ENCODE measurements around the gene NACC2.
A peak's percentile ranks its signal among the peaks of the same experiment; 100 is the strongest.
"Not testable (repeated sequence)": the region's sequence is repeated elsewhere in the genome, so short reads cannot be mapped to it uniquely, and the experiment has no call there.

NACC2 gene

DNA sequence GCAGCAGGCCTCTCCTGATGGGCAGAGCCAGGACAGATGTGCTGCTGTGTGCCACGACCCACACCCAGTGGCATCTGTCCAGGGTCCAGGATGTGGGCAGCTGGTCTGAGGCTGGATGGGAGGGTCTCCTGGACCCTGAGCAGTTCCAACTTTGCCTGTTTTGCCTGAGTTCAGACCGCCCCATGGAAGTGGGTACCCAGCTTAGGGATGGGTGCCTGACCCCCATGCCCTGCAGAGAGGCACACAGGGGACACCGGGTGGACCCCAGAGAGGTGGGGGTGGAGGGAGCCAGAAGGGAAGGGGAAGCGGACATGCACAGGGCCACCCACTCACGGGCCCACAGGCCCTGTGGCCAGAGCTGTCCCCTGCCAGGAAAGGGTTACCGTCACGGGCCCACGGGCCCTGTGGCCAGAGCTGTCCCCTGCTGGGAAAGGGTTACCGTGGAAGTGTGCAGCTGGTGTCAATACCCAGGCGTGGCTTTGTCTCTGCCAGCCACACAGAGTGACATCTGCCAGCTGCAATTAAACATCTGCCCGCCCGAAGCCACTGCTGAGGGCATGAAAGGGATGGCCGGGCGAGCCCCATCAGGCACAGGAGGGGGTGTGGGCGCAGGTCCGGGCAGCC, 50.0 kb downstream of the NACC2 start:
- no peak for DNase-seq (ENCODE audit: low read depth)

DNA sequence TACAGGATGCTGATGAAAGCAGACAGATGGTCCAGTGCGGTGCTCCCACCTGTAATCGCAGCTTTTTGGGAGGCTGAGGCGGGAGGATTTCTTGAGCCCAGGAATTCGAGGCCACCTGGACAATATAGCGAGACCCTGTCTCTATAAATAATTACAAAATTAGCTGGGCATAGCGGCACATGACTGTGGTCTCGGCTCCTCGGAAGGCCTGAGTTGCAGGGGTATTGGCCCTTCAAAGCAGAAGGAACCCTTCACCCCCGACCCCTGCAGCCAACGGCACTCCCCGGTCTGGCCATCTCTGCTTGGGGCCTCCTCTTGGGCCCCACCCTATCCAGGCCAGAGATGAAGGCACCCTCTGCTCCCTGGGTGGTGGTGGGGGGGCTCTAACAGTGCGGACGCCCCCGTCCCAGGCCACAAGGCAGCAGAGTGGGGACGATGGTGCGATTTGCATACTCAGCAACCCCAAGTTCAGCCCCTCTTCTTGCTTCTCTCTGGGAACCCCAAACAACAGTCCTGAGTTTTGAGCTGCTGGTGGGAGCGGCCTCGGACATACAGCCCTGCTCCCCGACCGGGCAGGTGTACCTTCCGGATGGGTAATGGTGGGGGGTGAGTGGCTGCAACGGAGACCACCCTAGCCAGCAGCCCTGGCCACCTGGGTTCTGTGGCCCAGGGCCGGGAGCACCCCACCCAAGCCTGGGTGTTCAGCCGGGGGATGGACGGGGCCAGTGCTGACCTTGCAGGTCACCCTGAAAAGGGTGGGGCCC, 50.7 kb downstream of the NACC2 start:
- DNase-seq (ENCODE audit: low read depth), result no peak

DNA sequence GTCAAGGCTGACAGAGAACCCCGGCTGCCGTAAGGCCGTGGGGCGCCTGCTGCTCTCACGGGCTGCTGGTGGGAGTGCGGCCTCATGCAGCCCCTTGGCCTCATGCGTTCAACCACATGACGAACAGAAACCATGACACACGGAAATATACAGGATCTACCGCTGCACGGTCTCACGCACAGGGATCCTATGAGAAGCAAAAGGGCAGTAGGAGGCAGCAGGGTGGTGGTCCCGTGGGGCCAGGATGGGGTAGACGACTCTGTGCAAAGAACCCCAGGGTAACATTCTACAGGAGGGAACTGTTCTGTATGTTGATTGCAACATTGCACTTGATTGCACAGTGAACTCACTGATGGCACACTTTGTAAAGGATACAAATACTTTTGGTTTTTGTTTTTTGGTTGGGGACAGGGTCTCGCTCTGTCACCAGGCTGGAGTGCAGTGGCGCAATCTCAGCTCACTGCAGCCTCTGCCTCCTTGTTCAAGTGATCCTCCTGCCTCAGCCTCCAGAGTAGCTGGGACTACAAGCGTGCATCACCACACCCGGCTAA, 51.6 kb downstream of the NACC2 start:
- DNase-seq (ENCODE audit: low read depth), result no peak

DNA sequence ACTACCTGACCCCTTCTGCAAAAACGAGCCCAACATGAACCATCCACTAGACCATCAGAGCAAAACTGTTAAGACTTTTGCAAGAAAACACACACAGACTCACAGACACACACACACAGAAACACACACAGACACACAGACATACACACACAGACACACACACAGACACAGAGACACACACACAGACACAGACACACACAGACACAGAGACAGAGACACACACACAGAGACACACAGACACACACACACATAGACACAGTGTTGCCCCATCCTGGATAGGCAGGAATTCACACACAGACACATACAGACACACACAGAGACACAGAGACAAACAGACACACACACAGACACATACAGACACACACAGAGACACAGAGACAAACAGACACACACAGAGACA, 52.5 kb downstream of the NACC2 start:
- no peak for DNase-seq (ENCODE audit: low read depth)

DNA sequence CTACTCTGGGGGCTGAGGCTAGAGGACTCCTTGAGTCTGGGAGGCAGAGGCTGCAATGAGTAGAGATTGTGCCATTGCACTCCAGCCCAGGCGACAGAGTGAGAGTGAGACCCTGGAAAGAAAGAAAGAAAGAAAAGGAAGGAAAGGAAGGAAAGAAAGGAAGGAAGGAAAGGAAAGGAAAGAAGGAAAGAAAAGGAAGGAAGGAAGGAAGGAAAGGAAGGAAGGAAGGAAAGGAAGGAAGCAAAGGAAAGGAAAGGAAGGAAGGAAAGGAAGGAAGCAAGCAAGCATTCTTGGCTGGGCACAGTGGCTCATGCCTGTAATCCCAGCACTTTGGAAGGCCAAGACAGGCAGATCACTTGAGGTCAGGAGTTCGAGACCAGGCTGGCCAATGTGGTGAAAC, 54.2 kb downstream of the NACC2 start:
- not testable (repeated sequence) for DNase-seq (ENCODE audit: low read depth)

DNA sequence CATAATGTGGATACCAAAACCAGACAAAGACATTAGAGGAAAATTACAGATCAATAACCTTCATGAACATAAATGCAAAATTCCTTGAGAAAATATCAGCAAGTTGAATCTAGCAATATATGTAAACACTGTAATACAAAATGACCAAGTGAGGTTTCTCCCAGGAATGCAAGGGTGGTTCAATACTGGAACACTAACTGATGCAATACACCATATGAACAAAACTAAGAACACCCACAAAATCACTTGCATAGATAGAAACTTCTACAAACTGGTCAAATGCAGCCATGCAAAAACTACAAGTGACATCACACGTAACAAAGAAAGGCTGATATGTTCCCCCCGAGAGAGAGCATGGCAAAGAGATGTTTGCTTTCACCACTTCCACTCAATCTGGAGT, 55.6 kb downstream of the NACC2 start:
- no peak for DNase-seq (ENCODE audit: low read depth)

DNA sequence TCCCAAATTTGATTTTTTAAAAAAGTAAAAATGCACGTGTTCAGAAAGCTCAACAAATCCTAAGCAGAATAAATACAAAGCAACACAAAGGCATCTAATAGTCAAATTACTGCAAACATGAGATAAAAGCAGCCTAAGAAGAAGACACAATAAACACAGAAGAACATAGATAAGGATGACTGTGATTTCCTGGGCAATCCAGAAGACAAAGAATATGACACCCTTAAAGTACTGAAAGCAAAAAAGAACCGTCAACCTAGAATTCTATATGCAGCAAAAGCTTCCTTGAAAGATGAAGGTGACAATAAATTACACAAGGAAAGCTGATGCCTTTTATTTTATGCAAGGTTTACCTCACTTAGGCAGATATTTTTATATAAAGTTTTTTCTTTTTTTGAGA, 58.2 kb downstream of the NACC2 start:
- no peak for DNase-seq (ENCODE audit: low read depth)

DNA sequence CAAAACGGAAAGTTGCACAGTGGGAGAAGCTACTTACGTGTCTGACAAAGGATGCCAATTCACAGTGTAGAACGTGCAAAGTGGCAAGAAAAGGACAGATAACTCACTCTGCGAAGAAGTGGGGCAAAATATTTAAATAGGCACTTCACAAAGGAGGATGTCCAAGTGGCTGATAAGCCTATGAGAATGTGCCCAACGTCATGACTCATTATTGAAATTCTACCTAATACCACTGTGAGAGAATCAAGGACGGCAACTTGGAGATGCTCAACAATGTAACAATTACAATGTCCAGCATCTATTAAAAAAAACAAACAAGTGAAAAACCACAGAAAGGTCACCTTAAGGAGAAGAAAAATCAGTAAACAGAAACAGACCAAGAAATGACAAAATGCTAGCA, 59.0 kb downstream of the NACC2 start:
- DNase-seq (ENCODE audit: low read depth), result no peak

DNA sequence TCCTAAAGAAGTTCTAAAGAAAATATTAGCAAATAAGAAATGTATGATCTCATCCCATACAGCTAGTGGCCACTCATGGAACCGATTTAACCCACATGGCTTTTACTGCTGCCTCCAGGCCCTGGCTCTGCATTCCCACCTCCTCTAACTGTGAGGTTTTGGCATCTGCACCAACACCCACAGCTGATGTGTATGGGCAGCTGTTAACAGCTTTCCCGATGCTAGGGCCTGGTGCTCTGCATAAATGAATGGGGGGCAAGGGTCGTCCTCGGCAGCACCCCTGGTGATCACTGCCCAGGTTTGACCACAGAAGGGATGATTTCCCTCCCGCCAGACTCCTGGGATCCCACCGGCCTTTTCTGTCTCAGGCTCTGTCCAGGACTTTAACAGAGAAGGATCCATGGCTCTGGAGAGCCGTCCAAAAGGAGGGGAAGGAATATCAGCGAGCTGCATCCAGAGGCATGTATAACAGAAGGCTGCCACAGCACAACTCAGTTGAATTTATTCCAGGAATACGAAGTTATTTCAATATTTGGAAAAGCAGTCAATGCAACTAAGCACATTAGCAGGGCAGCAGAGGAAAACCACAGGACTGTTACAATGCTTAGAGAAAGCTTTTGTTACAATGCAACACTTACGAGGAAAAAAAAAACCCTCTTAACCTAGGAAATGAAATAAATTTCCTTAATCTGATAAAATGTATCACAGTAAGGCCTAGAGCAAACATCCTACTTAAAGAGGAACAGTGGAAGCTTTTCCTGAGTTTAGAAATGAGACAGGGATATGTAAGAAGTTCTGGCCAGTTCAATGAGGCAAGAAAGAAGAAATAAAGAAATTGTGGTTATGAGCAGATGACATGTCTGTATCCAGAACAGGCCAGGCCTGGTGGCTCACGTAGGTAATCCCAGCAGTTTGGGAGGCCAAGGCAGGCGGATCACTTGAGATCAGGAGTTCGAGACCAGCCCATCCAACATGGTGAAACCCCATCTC, 63.1 kb downstream of the NACC2 start:
- no peak for DNase-seq (ENCODE audit: low read depth)

DNA sequence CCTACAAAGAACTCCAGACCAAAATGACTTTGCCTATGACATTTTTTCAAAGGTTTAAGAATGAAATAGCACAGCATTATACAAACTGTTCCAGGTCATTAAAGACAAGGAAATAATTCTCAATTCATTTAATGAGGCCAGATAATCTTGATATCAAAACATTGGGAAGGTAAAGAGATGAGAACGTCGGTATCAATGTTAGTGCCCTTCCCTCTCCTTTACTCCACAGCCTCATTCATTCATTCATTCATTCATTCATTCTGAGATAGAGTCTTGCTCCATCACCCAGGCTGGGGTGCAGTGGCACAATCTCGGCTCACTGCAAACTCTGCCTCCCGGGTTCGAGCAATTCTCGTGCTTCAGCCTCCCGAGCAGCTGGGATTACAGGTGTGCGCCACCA, 64.0 kb downstream of the NACC2 start:
- DNase-seq (ENCODE audit: low read depth), result no peak

DNA sequence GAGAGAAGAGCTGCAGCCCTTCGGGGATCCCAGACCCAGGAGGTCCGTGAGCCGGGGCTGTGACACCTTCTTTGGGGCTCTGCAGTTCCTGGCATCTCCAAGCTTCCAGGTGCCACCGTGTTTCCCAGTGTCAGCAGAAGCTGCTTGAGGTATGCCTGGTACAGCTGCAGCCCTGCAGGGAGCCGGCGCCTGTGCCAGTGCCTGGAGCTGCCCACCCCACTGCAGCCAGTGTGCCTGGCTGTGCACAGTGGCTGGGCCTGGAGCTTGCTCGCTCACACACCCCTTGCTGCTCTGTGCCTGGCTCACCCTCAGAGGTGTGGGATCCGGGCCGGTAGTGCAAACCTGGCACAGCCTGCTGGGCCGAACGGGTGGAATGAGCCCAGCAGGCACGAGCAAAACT, 65.5 kb downstream of the NACC2 start:
- no peak for DNase-seq (ENCODE audit: low read depth)

DNA sequence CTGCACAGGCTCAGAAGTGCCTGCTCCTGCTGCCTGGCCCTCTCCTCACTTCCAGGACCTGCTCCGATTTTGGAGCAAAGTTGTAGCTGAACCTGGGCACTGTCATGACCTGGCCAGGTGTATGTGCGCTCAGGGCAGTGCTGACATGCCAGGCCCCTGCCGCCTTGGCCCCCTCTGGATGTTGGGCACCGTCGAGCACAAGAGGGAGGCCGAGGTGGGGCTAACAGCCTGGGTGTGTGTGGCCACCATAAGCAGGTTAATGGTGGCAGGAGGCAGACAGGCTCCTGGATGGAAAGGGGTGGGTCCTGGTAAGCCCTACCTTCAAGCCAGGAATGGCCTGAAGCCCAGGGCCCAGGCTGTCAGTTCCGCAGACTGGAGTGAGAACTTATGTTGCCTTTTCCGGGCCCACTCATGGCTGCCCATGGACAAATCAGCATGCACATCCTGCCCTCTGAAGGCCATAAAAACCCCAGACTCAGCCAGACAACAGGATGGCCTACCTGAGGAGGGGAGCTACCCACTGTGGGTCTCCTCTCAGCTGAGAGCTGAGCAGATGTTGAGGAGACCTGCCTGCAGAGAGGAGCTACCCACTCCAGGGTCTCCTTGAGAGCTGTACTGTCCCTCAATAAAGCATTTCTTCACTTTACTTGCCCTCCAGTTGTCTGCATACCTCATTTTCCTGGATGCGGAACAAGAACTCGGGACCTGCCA, 66.2 kb downstream of the NACC2 start:
- DNase-seq (ENCODE audit: low read depth), result no peak

DNA sequence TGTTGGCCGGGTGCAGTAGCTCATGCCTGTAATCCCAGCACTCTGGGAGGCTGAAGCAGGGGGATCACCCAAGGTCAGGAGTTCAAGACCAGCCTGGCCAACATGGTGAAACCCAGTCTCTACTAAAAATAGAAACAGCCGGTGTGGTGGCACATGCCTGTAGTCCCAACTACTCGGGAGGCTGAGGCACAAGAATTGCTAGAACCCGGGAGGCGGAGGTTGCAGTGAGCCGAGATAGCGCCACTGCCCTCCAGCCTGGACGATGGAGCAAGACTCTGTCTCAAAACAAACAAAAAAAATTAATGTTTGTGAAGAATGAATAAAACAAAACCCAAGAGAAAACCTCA, 68.2 kb downstream of the NACC2 start:
- DNase-seq (ENCODE audit: low read depth), result not testable (repeated sequence)

DNA sequence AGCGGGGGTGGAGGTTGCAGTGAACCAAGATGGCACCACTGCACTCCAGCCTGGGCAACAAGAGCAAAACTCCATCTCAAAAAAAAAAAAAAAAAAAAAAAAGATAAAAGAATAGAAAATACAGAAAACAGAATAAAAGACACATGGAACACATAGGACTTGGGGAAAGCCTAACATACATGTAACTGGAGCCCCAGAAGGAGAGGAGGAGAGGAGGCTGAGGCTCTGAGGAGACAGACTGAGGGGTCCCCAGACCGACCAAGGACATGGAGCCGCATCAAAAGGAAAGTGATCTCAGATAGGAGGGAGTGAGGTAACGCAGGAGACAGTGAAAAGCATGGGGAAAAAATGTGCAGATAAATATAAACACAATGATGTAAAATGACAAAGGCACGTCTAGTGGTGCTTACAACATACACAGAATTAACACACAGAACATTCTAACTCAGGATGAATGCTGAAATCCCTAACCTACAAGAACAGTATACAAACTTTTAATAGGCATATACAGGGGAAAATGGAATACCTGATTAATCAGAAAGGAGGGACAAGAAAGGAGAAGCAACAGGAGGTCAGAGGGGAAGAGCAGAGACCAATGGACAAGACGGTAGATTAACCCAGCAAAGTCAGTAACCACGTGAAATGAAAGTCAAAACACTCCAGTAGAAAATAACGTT, 68.7 kb downstream of the NACC2 start:
- DNase-seq (ENCODE audit: low read depth), result no peak

DNA sequence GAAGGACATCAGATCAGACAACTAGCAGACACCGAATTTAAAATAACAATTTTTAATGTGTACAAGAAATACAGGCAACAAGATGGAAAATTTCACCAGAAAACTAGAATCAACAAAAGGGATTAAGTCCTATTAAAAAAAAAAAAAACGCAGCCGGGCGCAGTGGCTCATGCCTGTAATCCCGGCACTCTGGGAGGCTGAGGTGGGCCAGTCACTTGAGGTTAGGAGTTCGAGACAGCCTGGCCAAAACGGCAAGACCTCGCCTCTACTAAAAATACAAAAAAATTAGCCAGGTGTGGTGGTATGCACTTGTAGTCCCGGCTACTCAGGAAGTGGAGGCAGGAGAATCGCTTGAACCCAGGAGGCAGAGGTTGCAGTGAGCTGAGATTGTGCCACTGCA, 69.6 kb downstream of the NACC2 start:
- no peak for DNase-seq (ENCODE audit: low read depth)

DNA sequence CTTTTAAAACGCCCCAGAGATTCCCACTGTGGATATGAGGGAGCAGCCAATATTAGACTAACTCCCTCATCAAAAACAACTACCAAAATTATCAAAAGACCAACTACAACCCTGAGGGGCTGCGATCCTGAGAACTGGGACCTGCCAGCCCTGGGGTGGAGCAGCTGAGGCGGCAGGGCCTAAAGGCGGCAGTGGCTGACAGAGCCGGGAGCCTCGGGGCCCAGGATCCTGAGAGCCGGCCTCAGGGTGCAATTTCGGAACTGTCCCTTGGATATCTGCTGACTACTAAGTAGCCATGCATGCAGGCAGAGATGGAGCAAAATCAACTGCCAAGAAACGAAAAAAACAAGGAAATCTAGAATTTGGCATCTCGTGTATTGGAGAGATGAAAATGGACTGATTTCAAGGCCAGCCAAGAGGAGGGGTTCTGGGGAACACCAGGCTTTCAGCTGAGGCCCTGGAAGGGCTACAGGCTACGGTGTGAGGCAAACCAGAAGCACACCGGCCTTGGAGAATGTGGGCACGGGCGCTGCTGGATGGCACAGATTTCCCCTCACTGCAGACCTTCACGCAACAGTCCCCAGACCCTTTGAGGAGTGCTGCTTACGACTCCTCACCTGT, 70.3 kb downstream of the NACC2 start:
- no peak for DNase-seq (ENCODE audit: low read depth)

DNA sequence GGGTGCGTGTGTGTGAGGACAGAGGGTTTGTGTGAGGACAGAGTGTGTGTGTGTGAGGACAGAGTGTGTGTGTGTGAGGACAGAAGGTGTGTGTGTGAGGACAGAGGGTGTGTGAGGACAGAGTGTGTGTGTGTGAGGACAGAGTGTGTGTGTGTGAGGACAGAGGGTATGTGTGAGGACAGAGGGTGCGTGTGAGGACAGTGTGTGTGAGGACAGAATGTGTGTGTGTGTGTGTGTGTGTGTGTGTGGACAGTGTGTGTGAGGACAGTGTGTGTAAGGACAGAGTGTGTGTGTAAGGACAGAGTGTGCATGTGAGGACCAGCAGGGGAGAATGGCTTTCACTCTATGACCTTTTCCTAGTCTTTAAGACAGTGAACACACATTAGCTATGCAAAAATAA, 70.8 kb downstream of the NACC2 start:
- no peak for DNase-seq (ENCODE audit: low read depth)

DNA sequence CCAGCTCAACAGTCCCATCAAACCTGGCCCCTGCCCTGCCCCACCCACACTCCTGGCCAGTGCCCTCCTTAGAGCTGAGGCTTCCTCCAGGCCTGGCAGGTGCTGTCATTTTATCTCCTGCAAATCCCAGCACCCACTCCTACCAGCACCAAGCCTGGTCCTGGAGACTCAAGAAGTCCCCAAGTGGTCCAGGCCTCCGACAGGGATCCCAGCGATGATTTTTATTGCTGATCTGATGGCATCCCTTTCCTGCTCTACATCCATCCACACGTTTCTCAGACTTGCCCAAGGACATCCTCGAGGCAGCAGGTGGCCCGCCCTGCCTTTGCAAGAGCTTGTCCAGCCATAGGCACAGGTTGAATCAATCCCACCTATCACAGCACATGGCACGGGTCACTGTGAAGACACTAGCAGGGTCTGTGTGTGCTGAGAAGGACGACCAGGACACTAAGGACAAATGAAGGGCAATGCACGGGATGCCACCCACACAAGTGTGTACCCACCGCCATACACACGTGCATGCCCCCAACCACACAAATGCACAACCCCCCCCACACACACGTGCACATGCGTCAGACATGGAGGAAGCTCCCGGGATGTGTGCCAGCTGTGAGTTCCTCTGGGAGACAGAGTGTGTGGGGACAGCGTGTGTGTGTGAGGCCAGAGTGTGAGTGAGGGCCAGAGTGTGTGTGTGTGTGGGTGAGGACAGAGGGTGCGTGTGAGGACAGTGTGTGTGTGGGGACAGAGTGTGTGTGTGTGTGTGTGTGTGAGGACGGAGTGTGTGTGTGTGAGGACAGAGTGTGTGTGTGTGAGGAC, 71.5 kb downstream of the NACC2 start:
- DNase-seq (ENCODE audit: low read depth), result peak; percentile 37

DNA sequence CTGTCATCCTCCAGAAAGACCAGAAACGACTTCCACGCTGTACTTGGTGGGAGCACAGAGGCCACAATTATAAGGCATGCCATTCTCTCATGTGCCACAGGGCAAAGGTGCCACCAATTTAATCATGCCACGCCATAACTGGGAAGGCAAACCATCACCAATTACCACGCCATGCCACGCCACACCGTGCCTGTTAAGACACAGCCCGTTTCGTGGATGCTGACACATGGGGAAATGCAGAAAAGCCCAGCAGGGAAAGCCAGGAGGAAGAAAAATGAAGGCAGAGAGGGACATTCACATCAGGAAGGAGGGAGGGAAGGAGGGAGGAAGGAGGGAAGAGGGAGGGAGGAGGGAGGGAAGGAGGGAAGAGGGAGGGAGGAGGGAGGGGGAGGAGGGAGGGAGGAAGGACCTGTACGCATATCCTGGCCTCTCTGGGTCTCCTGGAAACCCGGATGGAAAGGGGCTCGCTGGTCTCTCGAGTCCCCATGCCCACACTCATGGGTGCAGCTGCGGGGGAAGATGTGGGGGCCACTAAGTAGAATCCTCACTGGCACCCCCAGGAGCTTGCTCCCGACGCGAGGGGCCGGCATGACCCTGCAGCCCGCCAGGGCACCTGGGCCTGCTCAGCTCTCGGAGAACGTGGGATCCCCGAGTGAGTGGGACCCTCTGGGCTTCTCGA, 72.2 kb downstream of the NACC2 start:
- DNase-seq (ENCODE audit: low read depth), result no peak
